ENCODE measurements around the gene PRDX2.

Gene PRDX2

GRCh38 chr19:12796146-12797071 lies 5.2 kb downstream of the PRDX2 start:
- peaks cover 14% of the 10 kb centered on the region for H3K4me1 ChIP-seq (ENCODE audit: insufficient read depth, low read length)
- H3K9ac ChIP-seq (ENCODE audit: low read depth, low read length) = peak overlapping the region; percentile 16; the same call in 1 of the 2 replicates
- no peak overlapping the region for H3K27ac ChIP-seq (ENCODE audit: low read length)
- H3K9me3 ChIP-seq (ENCODE audit: insufficient read depth, low read depth, low read length) = no peaks in the 10 kb centered on the region
- H3K27me3 ChIP-seq (ENCODE audit: insufficient read depth, low read length) = peaks cover 27% of the 10 kb centered on the region
- H3K36me3 ChIP-seq (ENCODE audit: insufficient read depth, low read depth, low read length) = peaks cover 31% of the 10 kb centered on the region
- no peak overlapping the region for H3K4me3 ChIP-seq (ENCODE audit: low read length)

- Histone ChIP-seq H3K4me3 (ENCODE audit: low read length) (no peak overlapping the region), H3K36me3 (ENCODE audit: insufficient read depth, low read depth, low read length) (peaks cover 24% of the 10 kb centered on the region), H3K27ac (ENCODE audit: low read length) (no peak overlapping the region), H3K4me1 (ENCODE audit: insufficient read depth, low read length) (peaks cover 19% of the 10 kb centered on the region), H3K9ac (ENCODE audit: low read depth, low read length) (no peak overlapping the region), H3K27me3 (ENCODE audit: insufficient read depth, low read length) (peaks cover 40% of the 10 kb centered on the region), H3K9me3 (ENCODE audit: insufficient read depth, low read depth, low read length) (no peaks in the 10 kb centered on the region)
These were observed 6.6 kb downstream of the PRDX2 start for GRCh38 chr19:12794971-12795381.

- Histone ChIP-seq H3K9me3 (ENCODE audit: insufficient read depth, low read depth, low read length) (no peaks in the 10 kb centered on the region), H3K27me3 (ENCODE audit: insufficient read depth, low read length) (peaks cover 40% of the 10 kb centered on the region), H3K9ac (ENCODE audit: low read depth, low read length) (peak overlapping the region; percentile 72; the same call in 1 of the 2 replicates), H3K4me3 (ENCODE audit: low read length) (peak overlapping the region; percentile 76; the same call in 1 of the 2 replicates), H3K36me3 (ENCODE audit: insufficient read depth, low read depth, low read length) (peaks cover 18% of the 10 kb centered on the region), H3K4me1 (ENCODE audit: insufficient read depth, low read length) (peaks cover 19% of the 10 kb centered on the region), H3K27ac (ENCODE audit: low read length) (no peak overlapping the region)
These were observed 7.2 kb downstream of the PRDX2 start for GRCh38 chr19:12794196-12794941.

- Histone ChIP-seq H3K36me3 (ENCODE audit: insufficient read depth, low read depth, low read length) (peaks cover 11% of the 10 kb centered on the region; the same call in 1 of the 2 replicates), H3K9me3 (ENCODE audit: insufficient read depth, low read depth, low read length) (no peaks in the 10 kb centered on the region), H3K4me3 (ENCODE audit: low read length) (peak overlapping the region; percentile 76), H3K9ac (ENCODE audit: low read depth, low read length) (peak overlapping the region; percentile 75; the same call in 1 of the 2 replicates), H3K27ac (ENCODE audit: low read length) (no peak overlapping the region), H3K4me1 (ENCODE audit: insufficient read depth, low read length) (peaks cover 26% of the 10 kb centered on the region), H3K27me3 (ENCODE audit: insufficient read depth, low read length) (peaks cover 40% of the 10 kb centered on the region)
These were observed 8.1 kb downstream of the PRDX2 start for GRCh38 chr19:12793290-12794195.

GRCh38 chr19:12792853-12793289 lies 8.7 kb downstream of the PRDX2 start:
- Histone ChIP-seq H3K4me1 (ENCODE audit: insufficient read depth, low read length) (peaks cover 31% of the 10 kb centered on the region), H3K4me3 (ENCODE audit: low read length) (peak overlapping the region; percentile 76), H3K27ac (ENCODE audit: low read length) (no peak overlapping the region), H3K27me3 (ENCODE audit: insufficient read depth, low read length) (peaks cover 40% of the 10 kb centered on the region), H3K9me3 (ENCODE audit: insufficient read depth, low read depth, low read length) (no peaks in the 10 kb centered on the region), H3K9ac (ENCODE audit: low read depth, low read length) (peak overlapping the region; percentile 75; the same call in 1 of the 2 replicates), H3K36me3 (ENCODE audit: insufficient read depth, low read depth, low read length) (peaks cover 6% of the 10 kb centered on the region; the same call in 1 of the 2 replicates)

GRCh38 chr19:12792051-12792852 lies 9.3 kb downstream of the PRDX2 start:
- Histone ChIP-seq H3K9me3 (ENCODE audit: insufficient read depth, low read depth, low read length) (no peaks in the 10 kb centered on the region), H3K27ac (ENCODE audit: low read length) (no peak overlapping the region), H3K4me3 (ENCODE audit: low read length) (peak overlapping the region; percentile 76), H3K36me3 (ENCODE audit: insufficient read depth, low read depth, low read length) (peaks cover 6% of the 10 kb centered on the region; the same call in 1 of the 2 replicates), H3K9ac (ENCODE audit: low read depth, low read length) (peak overlapping the region; percentile 75; the same call in 1 of the 2 replicates), H3K4me1 (ENCODE audit: insufficient read depth, low read length) (peaks cover 31% of the 10 kb centered on the region), H3K27me3 (ENCODE audit: insufficient read depth, low read length) (peaks cover 40% of the 10 kb centered on the region)

- Histone ChIP-seq H3K4me1 (ENCODE audit: insufficient read depth, low read length) (peaks cover 31% of the 10 kb centered on the region), H3K27ac (ENCODE audit: low read length) (no peak within 1 kb of the TSS), H3K36me3 (ENCODE audit: insufficient read depth, low read depth, low read length) (no peaks in the 10 kb centered on the region), H3K4me3 (ENCODE audit: low read length) (peak within 1 kb of the TSS; percentile 76), H3K9me3 (ENCODE audit: insufficient read depth, low read depth, low read length) (no peaks in the 10 kb centered on the region), H3K9ac (ENCODE audit: low read depth, low read length) (peak within 1 kb of the TSS; percentile 75; the same call in 1 of the 2 replicates), H3K27me3 (ENCODE audit: insufficient read depth, low read length) (peaks cover 40% of the 10 kb centered on the region)
These were observed 10.1 kb downstream of the PRDX2 start, which contains the start of gene JUNB for GRCh38 chr19:12791345-12792050. TSS of gene JUNB (plus strand) at chr19:12791486. CDS start at chr19:12791772, 286 bp downstream.

- Histone ChIP-seq H3K9me3 (ENCODE audit: insufficient read depth, low read depth, low read length) (no peaks in the 10 kb centered on the region), H3K4me1 (ENCODE audit: insufficient read depth, low read length) (peaks cover 24% of the 10 kb centered on the region), H3K4me3 (ENCODE audit: low read length) (peak overlapping the region; percentile 76), H3K27me3 (ENCODE audit: insufficient read depth, low read length) (peaks cover 40% of the 10 kb centered on the region), H3K9ac (ENCODE audit: low read depth, low read length) (peak overlapping the region; percentile 66; the same call in 1 of the 2 replicates), H3K36me3 (ENCODE audit: insufficient read depth, low read depth, low read length) (no peaks in the 10 kb centered on the region), H3K27ac (ENCODE audit: low read length) (no peak overlapping the region)
These were observed 10.8 kb downstream of the PRDX2 start for GRCh38 chr19:12790628-12791344.

GRCh38 chr19:12789904-12790619 lies 11.5 kb downstream of the PRDX2 start:
- H3K9me3 ChIP-seq (ENCODE audit: insufficient read depth, low read depth, low read length) = no peaks in the 10 kb centered on the region
- H3K27ac ChIP-seq (ENCODE audit: low read length) = no peak overlapping the region
- peak overlapping the region; percentile 76 for H3K4me3 ChIP-seq (ENCODE audit: low read length)
- peaks cover 40% of the 10 kb centered on the region for H3K27me3 ChIP-seq (ENCODE audit: insufficient read depth, low read length)
- peaks cover 24% of the 10 kb centered on the region for H3K4me1 ChIP-seq (ENCODE audit: insufficient read depth, low read length)
- H3K9ac ChIP-seq (ENCODE audit: low read depth, low read length) = peak overlapping the region; percentile 66; the same call in 1 of the 2 replicates
- H3K36me3 ChIP-seq (ENCODE audit: insufficient read depth, low read depth, low read length) = no peaks in the 10 kb centered on the region

Measured in iPS-20b (cell line).